Testis (tissue), 3 donors: ENCODE results near the gene ERLIN1. TPM values are rescaled to one million over a fixed set of nuclear protein-coding genes. Genes with fewer than 3 reads are reported as not detected.
"Not testable (repeated sequence)": the region's sequence is repeated elsewhere in the genome, so short reads cannot be mapped to it uniquely, and the experiment has no call there.

ENCODE experiments used
- DNase-seq: peaks from one replicate; pipeline ENCODE4 v3.0.0-alpha.2; 2019
- H3K27ac ChIP-seq, 2 donors: fragments of 200-600 bp; sonication (generic); one replicate each; pipeline ENCODE4 v1.5.1; 2019
- H3K27me3 ChIP-seq: fragments of 200-600 bp; sonication (generic); one replicate; pipeline ENCODE4 v1.5.1; 2019
- H3K36me3 ChIP-seq: fragments of 200-600 bp; sonication (generic); one replicate; pipeline ENCODE4 v1.5.1; 2017; ENCODE audit warnings: low read depth; ENCODE audit errors: missing control alignments
- H3K4me1 ChIP-seq: fragments of 200-600 bp; sonication (generic); one replicate; pipeline ENCODE4 v1.5.1; 2019
- H3K4me3 ChIP-seq, 2 donors: fragments of 200-600 bp; sonication (generic); one replicate each; pipeline ENCODE4 v1.5.1; 2017 to 2019
- H3K9me3 ChIP-seq: fragments of 200-600 bp; sonication (generic); one replicate; pipeline ENCODE4 v1.5.1; 2017
- CTCF ChIP-seq, 3 experiments: fragments of 450-650 bp in 2 of 3; fragments of 200-600 bp in 1 of 3; sonication (generic) in 1 of 3; IDR thresholded peaks; one replicate each; pipeline ENCODE4 v1.5.1; 2016 to 2019; ENCODE audit warnings: antibody characterized with exemption in 3 of 3, mild to moderate bottlenecking in 2 of 3, moderate library complexity in 1 of 3
- POLR2A ChIP-seq: fragments of 450-650 bp; IDR thresholded peaks from one replicate; pipeline ENCODE4 v1.6.1; 2017; ENCODE audit warnings: antibody characterized with exemption, mild to moderate bottlenecking, moderate library complexity
- WGBS, 2 donors: methylation state at CpG; one replicate each; pipeline ENCODE4 v1.1.5; 2018; 5-methylcytosine and 5-hydroxymethylcytosine counted together
- intact Hi-C: fragments of 100-400 bp; cut with DNase I; formaldehyde crosslinking; loops from one replicate; pipeline ENCODE4 v1.15.1; 2023; ENCODE audit warnings: low total_unique reads
- polyA plus RNA-seq: library from polyadenylated mRNA; stranded (reverse); fragments of 350-450 nt; fragmentation: Illumina TruSeq; extraction: RNeasy Lipid Tissue Mini Kit (QIAGEN cat#74804); gene quantifications from one replicate; pipeline ENCODE4 v1.2.3, GENCODE V29; 2014; ENCODE audit warnings: low read depth, low replicate concordance; ENCODE audit not compliant: insufficient read depth
- total RNA-seq, 2 donors: library from RNA; depleted of rRNA; stranded (reverse); fragments of >200 nt; gene quantifications; one replicate each; pipeline ENCODE4 v1.2.3, GENCODE V29; 2016

ERLIN1 gene
- total and polyA plus RNA-seq, 3 donors from 2014 or later: 27.9 to 62.7 (median 32.5) TPM

- Histone ChIP-seq H3K27me3 (no peaks in the 10 kb centered on the region), H3K4me3 (no peak overlapping the region), H3K27ac (no peak overlapping the region), H3K36me3 (no peaks in the 10 kb centered on the region), H3K4me1 (no peaks in the 10 kb centered on the region), H3K9me3 (no peaks in the 10 kb centered on the region)
- TF ChIP-seq POLR2A: no peak
- TF ChIP-seq CTCF (IDR thresholded peaks at IDR 0.05): no peak
- WGBS, 2 donors: 89 to 98% methylated on average over 2 of the region's 2 CpGs
- intact Hi-C loops: no loop called here
- DNase-seq: no peak
Measured at GRCh38 chr10:100132427-100132826, 53.4 kb downstream of the ERLIN1 start.

- no peak overlapping the region for H3K4me3 ChIP-seq
- H3K9me3 ChIP-seq: no peaks in the 10 kb centered on the region
- TF ChIP-seq POLR2A: no peak
- no peak for TF ChIP-seq CTCF (IDR thresholded peaks at IDR 0.05)
- intact Hi-C loops: no loop called here
- H3K27ac ChIP-seq: no peak overlapping the region
- no peaks in the 10 kb centered on the region for H3K27me3 ChIP-seq
- no peaks in the 10 kb centered on the region for H3K36me3 ChIP-seq
- 86 to 95% methylated on average over 3 of the region's 3 CpGs for WGBS, 2 donors
- no peaks in the 10 kb centered on the region for H3K4me1 ChIP-seq
- DNase-seq: no peak
Measured at GRCh38 chr10:100131571-100131970, 54.3 kb downstream of the ERLIN1 start.

GRCh38 chr10:100130831-100131230 lies 55.0 kb downstream of the ERLIN1 start:
- no peaks in the 10 kb centered on the region for H3K9me3 ChIP-seq
- H3K4me1 ChIP-seq: no peaks in the 10 kb centered on the region
- no peak overlapping the region for H3K4me3 ChIP-seq
- H3K36me3 ChIP-seq: no peaks in the 10 kb centered on the region
- intact Hi-C loops: no loop called here
- H3K27ac ChIP-seq: no peak overlapping the region
- no peak for DNase-seq
- no peaks in the 10 kb centered on the region for H3K27me3 ChIP-seq
- WGBS, 2 donors: 53 to 65% methylated on average over 3 to 7 of the region's 7 CpGs
- no peak for TF ChIP-seq CTCF (IDR thresholded peaks at IDR 0.05)
- no peak for TF ChIP-seq POLR2A

- TF ChIP-seq CTCF (IDR thresholded peaks at IDR 0.05): no peak
- TF ChIP-seq POLR2A: no peak
- 55 to 63% methylated on average over 9 of the region's 9 CpGs for WGBS, 2 donors
Measured at GRCh38 chr10:100129424-100129823, 56.4 kb downstream of the ERLIN1 start.

GRCh38 chr10:100128951-100129350 lies 56.9 kb downstream of the ERLIN1 start:
- no peaks in the 10 kb centered on the region for H3K4me1 ChIP-seq
- H3K27ac ChIP-seq: no peak overlapping the region
- no peaks in the 10 kb centered on the region for H3K27me3 ChIP-seq
- 54 to 60% methylated on average over 8 of the region's 8 CpGs for WGBS, 2 donors
- TF ChIP-seq CTCF (IDR thresholded peaks at IDR 0.05): no peak
- TF ChIP-seq POLR2A: no peak
- no peak for DNase-seq
- no peaks in the 10 kb centered on the region for H3K36me3 ChIP-seq
- no peaks in the 10 kb centered on the region for H3K9me3 ChIP-seq
- intact Hi-C loops: no loop called here
- no peak overlapping the region for H3K4me3 ChIP-seq

More at GRCh38 chr10:100129424-100129823, 56.4 kb downstream of the ERLIN1 start:
- intact Hi-C loops: no loop called here
- no peaks in the 10 kb centered on the region for H3K4me1 ChIP-seq
- no peaks in the 10 kb centered on the region for H3K9me3 ChIP-seq
- no peak overlapping the region for H3K4me3 ChIP-seq
- H3K27me3 ChIP-seq: no peaks in the 10 kb centered on the region
- DNase-seq: no peak
- no peaks in the 10 kb centered on the region for H3K36me3 ChIP-seq
- no peak overlapping the region for H3K27ac ChIP-seq

GRCh38 chr10:100125335-100125734 lies 60.5 kb downstream of the ERLIN1 start:
- 92 to 100% methylated on average over 2 of the region's 2 CpGs for WGBS, 2 donors
- H3K27ac ChIP-seq, H3K4me3 ChIP-seq, intact Hi-C loops, DNase-seq, H3K9me3 ChIP-seq, H3K36me3 ChIP-seq, H3K27me3 ChIP-seq, H3K4me1 ChIP-seq: not testable (repeated sequence)
